ENCODE data around the gene ILDR1. TPM values are rescaled to one million over a fixed set of nuclear protein-coding genes. Genes with fewer than 3 reads are reported as not detected.

ILDR1 gene
- total RNA-seq, 1 donor from 2014 or later, result 0.16 TPM

- Mint-ChIP-seq H3K4me3 (no peak overlapping the region), H3K4me1 (peaks cover 38% of the 10 kb centered on the region), H3K27me3 (peaks cover 6% of the 10 kb centered on the region), H3K27ac (no peak overlapping the region), H3K36me3 (ENCODE audit: low read depth) (no peaks in the 10 kb centered on the region), H3K9me3 (no peaks in the 10 kb centered on the region)
- DNase-seq, result no peak
- intact Hi-C loops (cut with micrococcal nuclease), result loop anchor here (10.0 kb wide), 1 partner anchor 463 kb away; the partner anchor contains the start of gene POLQ
Measured at GRCh38 chr3:122008166-122008565, 13.9 kb downstream of the ILDR1 start.

GRCh38 chr3:122006267-122006666 lies 15.8 kb downstream of the ILDR1 start:
- Mint-ChIP-seq H3K27me3 (peaks cover 6% of the 10 kb centered on the region), H3K36me3 (ENCODE audit: low read depth) (no peaks in the 10 kb centered on the region), H3K27ac (no peak overlapping the region), H3K9me3 (no peaks in the 10 kb centered on the region), H3K4me1 (peaks cover 26% of the 10 kb centered on the region), H3K4me3 (no peak overlapping the region)
- intact Hi-C loops (cut with micrococcal nuclease), result loop anchor here (10.0 kb wide), 1 partner anchor 461 kb away; the partner anchor contains the start of gene POLQ
- no peak for DNase-seq

DNA sequence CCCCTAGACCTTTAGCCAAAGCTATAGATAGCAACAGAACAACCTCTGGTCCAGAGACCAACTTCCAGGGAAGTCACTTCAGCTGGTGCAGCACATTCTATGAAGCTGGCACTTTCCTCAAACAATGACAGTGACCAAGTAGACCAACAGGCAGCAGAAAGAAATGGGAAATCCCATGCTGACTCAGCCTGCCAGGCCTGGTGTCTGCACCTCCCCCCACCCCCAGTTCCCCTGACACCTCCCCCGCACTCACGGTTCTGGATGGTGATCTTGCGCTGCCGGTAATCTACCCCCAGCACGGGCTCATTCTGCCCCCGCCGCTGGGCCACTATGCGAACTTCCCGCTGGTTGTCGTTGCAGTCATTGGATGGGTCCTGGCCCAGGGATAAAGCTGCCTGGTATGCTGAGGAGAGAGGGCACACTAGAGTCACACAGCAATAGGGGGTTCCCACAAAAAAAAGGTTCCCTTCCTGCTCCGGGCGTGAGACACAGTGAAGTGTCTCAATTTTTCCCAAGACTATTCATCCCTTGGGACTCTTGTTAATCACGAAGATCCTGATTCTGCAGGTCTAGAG lies 17.0 kb downstream of the ILDR1 start:
- no peak for DNase-seq
- Mint-ChIP-seq H3K27ac (no peak overlapping the region), H3K4me1 (peaks cover 24% of the 10 kb centered on the region), H3K9me3 (no peaks in the 10 kb centered on the region), H3K36me3 (ENCODE audit: low read depth) (no peaks in the 10 kb centered on the region), H3K27me3 (peaks cover 8% of the 10 kb centered on the region), H3K4me3 (no peak overlapping the region)
- intact Hi-C loops (cut with micrococcal nuclease), result loop anchor here (10.0 kb wide), 1 partner anchor 460 kb away; the partner anchor contains the start of gene POLQ

- Mint-ChIP-seq H3K36me3 (ENCODE audit: low read depth) (no peaks in the 10 kb centered on the region), H3K9me3 (no peaks in the 10 kb centered on the region), H3K4me3 (no peak overlapping the region), H3K27ac (no peak overlapping the region), H3K4me1 (peaks cover 21% of the 10 kb centered on the region), H3K27me3 (peaks cover 8% of the 10 kb centered on the region)
- no peak for DNase-seq
- intact Hi-C loops (cut with micrococcal nuclease), result loop anchor here (10.0 kb wide), 1 partner anchor 459 kb away; the partner anchor contains the start of gene POLQ
Measured at GRCh38 chr3:122004107-122004506, 17.9 kb downstream of the ILDR1 start.

DNA sequence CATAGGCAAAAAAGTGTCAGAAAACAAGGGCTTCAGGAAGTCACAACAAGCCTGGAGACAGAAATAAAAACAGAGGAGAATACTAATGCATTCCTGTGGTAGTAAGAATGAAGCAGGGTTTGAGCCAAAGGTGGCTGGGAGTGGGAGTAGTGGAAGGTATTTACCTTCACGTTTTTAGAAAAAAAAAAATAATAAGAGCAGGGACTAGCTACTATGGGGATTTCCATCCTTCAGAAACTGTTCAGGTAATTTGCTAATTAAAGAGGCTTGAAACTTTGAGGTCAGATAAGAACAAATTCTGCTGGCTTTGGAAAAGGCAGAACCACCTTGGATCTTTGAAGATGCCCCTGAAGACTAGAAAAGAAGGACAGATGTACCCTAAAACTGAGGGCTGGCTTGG lies 18.4 kb downstream of the ILDR1 start:
- intact Hi-C loops (cut with micrococcal nuclease), result loop anchor here (10.0 kb wide), 1 partner anchor 459 kb away; the partner anchor contains the start of gene POLQ
- no peak for DNase-seq
- Mint-ChIP-seq H3K9me3 (no peaks in the 10 kb centered on the region), H3K27me3 (peaks cover 8% of the 10 kb centered on the region), H3K4me3 (no peak overlapping the region), H3K27ac (peak overlapping the region; percentile 36), H3K36me3 (ENCODE audit: low read depth) (no peaks in the 10 kb centered on the region), H3K4me1 (peaks cover 24% of the 10 kb centered on the region)

GRCh38 chr3:122003112-122003511 lies 18.9 kb downstream of the ILDR1 start:
- Mint-ChIP-seq H3K4me3 (no peak overlapping the region), H3K36me3 (ENCODE audit: low read depth) (no peaks in the 10 kb centered on the region), H3K4me1 (peaks cover 28% of the 10 kb centered on the region), H3K27me3 (peaks cover 8% of the 10 kb centered on the region), H3K27ac (peak overlapping the region; percentile 36), H3K9me3 (no peaks in the 10 kb centered on the region)
- no peak for DNase-seq
- intact Hi-C loops (cut with micrococcal nuclease), result loop anchor here (10.0 kb wide), 1 partner anchor 458 kb away; the partner anchor contains the start of gene POLQ

DNA sequence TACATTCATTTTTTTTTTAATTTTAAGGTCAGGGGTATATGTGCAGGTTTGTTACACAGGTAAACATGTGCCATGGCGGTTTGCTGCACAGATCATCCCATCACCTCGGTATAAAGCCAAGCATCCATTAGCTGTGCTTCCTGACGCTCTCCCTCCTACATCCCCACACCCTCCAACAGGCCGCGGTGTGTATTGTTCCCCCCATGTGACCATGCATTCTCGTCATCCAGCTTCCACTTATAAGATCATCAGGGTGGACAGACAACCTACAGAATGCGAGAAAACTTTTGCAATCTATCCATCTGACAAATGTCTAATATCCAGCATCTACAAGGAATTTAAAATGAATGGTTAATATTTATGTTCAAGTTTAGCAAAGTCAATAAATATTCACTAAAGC lies 19.4 kb downstream of the ILDR1 start:
- intact Hi-C loops (cut with micrococcal nuclease), result loop anchor here (10.0 kb wide), 1 partner anchor 458 kb away; the partner anchor contains the start of gene POLQ
- Mint-ChIP-seq H3K36me3 (ENCODE audit: low read depth) (no peaks in the 10 kb centered on the region), H3K4me1 (peaks cover 32% of the 10 kb centered on the region), H3K4me3 (no peak overlapping the region), H3K9me3 (no peaks in the 10 kb centered on the region), H3K27ac (no peak overlapping the region), H3K27me3 (peaks cover 8% of the 10 kb centered on the region)
- no peak for DNase-seq

DNA sequence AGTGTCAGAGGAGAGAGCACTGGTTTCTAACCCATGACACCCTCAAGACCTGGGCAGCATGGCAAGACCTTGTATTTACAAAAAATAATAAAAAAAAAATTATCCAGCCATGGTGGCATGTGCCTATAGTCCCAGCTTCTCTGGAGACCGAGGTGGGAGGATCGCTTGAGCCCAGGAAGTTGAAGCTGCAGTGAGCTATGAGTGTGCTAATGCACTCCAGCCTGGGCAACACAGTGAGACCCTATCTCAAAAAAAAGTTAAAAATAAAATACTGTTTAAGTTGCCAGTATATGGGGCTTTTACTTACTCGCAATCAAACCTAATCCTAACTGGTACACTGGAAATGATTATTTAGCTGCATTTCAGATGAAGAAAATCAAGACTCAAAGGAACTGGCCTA lies 20.2 kb downstream of the ILDR1 start:
- DNase-seq, result no peak
- no peak overlapping the region for H3K27ac Mint-ChIP-seq
- H3K4me3 Mint-ChIP-seq, result no peak overlapping the region
- no peaks in the 10 kb centered on the region for H3K9me3 Mint-ChIP-seq
- intact Hi-C loops (cut with micrococcal nuclease), result loop anchor here (10.0 kb wide), 1 partner anchor 457 kb away; the partner anchor contains the start of gene POLQ
- peaks cover 34% of the 10 kb centered on the region for H3K4me1 Mint-ChIP-seq
- no peaks in the 10 kb centered on the region for H3K36me3 Mint-ChIP-seq (ENCODE audit: low read depth)
- H3K27me3 Mint-ChIP-seq, result peaks cover 8% of the 10 kb centered on the region

DNA sequence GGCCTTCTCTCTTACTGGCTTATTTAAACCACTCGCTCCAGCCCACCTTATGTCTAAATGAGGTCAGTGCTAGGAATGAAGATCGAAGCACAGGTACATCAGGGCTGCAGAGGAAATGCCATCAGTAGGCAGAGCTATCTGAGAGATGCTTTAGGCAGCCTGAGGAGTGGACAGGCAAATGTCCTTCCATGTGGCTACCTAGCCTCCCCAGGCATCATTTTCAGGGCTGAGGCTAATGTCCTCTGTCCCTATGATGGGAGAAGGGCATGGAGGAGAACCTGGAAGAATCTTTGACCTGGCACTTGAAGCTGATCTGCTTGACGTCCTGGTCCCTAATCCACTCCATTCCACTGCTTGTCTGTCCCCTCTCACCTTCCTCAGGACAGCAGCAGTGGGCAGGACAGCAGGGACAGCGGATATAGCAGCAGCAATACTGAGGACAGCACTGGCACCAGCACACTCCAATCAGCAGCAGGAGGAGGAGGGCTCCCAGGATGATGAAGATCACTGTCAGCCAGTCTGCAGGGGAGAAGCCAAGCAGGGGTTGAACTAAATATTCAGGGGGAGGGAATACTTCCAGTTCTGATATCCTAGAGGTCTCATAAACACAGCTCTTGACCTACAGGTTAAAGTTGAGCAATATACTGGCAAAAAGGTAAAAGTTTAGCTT lies 21.0 kb downstream of the ILDR1 start:
- Mint-ChIP-seq H3K36me3 (ENCODE audit: low read depth) (no peaks in the 10 kb centered on the region), H3K27me3 (peaks cover 8% of the 10 kb centered on the region), H3K4me3 (no peak overlapping the region), H3K27ac (no peak overlapping the region), H3K9me3 (no peaks in the 10 kb centered on the region), H3K4me1 (peaks cover 37% of the 10 kb centered on the region)
- DNase-seq, result no peak
- intact Hi-C loops (cut with micrococcal nuclease), result loop anchor here (10.0 kb wide), 1 partner anchor 456 kb away; the partner anchor contains the start of gene POLQ

DNA sequence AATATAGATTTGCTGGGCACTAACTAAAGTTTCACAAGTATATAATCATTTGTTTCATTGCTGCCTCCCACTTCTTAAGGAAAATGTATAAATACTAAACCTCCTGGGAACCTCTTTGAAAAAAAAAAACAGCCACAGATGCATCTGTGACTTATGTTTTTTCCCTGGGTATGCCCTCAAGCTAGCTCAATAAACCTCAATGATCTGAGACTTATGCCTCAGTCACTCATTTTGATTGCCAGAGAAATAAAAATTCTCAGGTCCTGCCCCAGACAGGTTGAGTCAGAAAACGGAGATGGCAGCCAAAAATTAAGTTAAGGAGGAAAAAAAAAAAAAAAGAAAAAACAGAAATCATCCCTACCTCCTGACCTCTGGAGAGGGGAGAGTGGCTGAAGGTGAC lies 22.1 kb downstream of the ILDR1 start:
- Mint-ChIP-seq H3K36me3 (ENCODE audit: low read depth) (no peaks in the 10 kb centered on the region), H3K27me3 (peaks cover 8% of the 10 kb centered on the region), H3K27ac (no peak overlapping the region), H3K4me1 (peaks cover 43% of the 10 kb centered on the region), H3K9me3 (no peaks in the 10 kb centered on the region), H3K4me3 (no peak overlapping the region)
- no peak for DNase-seq
- intact Hi-C loops (cut with micrococcal nuclease), result loop anchor here (2.0 to 10.0 kb wide), 3 partner anchors 13 to 455 kb away; partner anchors contain the start of gene POLQ

DNA sequence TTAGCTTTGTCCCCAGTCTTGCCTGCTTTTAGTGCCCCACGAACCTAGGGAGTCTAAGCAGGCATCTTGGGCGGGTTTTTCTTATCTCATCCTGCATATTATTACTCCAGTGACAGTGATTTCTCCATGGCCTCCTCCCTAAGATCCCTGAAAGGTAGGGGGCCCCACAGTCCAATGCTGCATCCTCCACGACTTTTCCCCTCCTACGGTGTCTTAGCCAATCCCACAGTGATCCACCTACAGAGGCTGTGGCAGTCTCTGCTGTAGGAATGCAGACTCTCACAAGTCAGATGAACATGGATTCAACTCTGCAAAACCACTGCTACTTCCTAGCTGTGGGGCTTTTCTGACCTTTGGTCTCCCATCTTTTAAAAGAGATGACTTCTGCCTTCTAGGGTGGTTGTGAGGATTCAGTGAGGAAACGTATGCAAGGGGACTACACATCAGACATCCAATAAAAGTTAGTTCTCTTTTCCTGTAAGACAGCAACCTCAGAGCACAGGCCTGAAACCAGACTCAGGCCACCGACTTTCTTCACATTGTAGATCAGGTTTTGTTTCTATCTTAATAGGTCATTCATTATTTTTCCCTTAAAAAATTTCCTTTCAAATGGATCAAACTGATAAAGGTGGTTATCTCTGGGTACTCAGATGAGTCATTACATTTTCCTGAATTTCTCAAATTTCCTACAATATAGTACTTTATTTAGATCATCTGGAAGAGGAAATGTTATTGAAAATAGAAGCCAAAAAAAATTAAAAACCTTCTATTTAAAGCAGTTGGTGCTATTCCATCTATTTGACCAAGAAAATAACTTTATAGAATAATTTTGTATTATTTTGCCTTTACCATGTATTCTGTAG lies 23.2 kb downstream of the ILDR1 start:
- Mint-ChIP-seq H3K27ac (peak overlapping the region; percentile 73), H3K36me3 (ENCODE audit: low read depth) (no peaks in the 10 kb centered on the region), H3K4me3 (no peak overlapping the region), H3K4me1 (peaks cover 34% of the 10 kb centered on the region), H3K9me3 (no peaks in the 10 kb centered on the region), H3K27me3 (peaks cover 8% of the 10 kb centered on the region)
- intact Hi-C loops (cut with micrococcal nuclease), result loop anchor here (2.0 to 5.0 kb wide), 2 partner anchors 14 to 93 kb away; no protein-coding TSS in a partner anchor
- DNase-seq, result no peak

GRCh38 chr3:121998030-121998580 lies 23.9 kb downstream of the ILDR1 start:
- intact Hi-C loops (cut with micrococcal nuclease), result loop anchor here (2.0 to 5.0 kb wide), 2 partner anchors 15 to 94 kb away; no protein-coding TSS in a partner anchor
- Mint-ChIP-seq H3K9me3 (no peaks in the 10 kb centered on the region), H3K27ac (peak overlapping the region; percentile 75), H3K27me3 (peaks cover 5% of the 10 kb centered on the region), H3K4me1 (peaks cover 27% of the 10 kb centered on the region), H3K4me3 (no peak overlapping the region), H3K36me3 (ENCODE audit: low read depth) (no peaks in the 10 kb centered on the region)
- DNase-seq, result no peak

DNA sequence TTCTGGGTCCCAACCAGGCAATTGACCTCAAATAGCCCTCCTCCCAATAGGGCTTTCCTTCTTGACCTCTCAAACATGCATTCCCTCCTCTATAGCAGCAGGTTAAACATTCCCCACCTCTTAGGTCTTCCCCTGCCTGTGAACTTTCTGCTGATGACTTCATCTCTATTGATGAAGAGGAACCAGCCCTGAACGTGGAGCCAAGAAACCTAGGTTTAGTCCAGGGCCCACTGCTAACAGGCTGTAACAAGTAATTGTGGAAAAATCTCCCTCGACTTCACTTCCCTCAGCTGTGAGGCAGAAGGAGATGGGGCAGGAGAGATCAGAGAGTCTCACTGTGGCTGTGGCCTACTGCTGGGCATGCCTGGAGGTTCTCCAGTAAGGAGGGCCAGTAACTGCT lies 24.7 kb downstream of the ILDR1 start:
- no peak overlapping the region for H3K4me3 Mint-ChIP-seq
- intact Hi-C loops (cut with micrococcal nuclease), result loop anchor here (5.0 kb wide), 1 partner anchor 95 kb away; no protein-coding TSS in a partner anchor

More for the DNA sequence above, 24.7 kb downstream of the ILDR1 start:
- H3K4me1 Mint-ChIP-seq, result peaks cover 26% of the 10 kb centered on the region
- H3K36me3 Mint-ChIP-seq (ENCODE audit: low read depth), result no peaks in the 10 kb centered on the region
- no peak for DNase-seq
- no peaks in the 10 kb centered on the region for H3K9me3 Mint-ChIP-seq
- H3K27ac Mint-ChIP-seq, result peak overlapping the region; percentile 8
- H3K27me3 Mint-ChIP-seq, result peaks cover 3% of the 10 kb centered on the region

Data from activated CD4-positive, alpha-beta T cell treated with anti-CD3 and anti-CD28 coated beads, Interleukin-2, amount 10 ng/mL, durations not matched to agents 24 days and 14 days (primary cell).